NK-92 (cell line): ENCODE measurements around the gene VPS16.

ENCODE experiments used
- DNase-seq: peaks from one replicate; lab custom pipeline; 2025; ENCODE audit not compliant: unreplicated experiment; lab: John Stamatoyannopoulos, UW

VPS16 gene

GRCh38 chr20:2867081-2867864, 26.7 kb downstream of the VPS16 start:
- DNase-seq, result no peak

- DNase-seq, result no peak
Observed at GRCh38 chr20:2869381-2869780, 28.8 kb downstream of the VPS16 start.

- DNase-seq, result no peak
Observed at GRCh38 chr20:2871111-2871465, 30.5 kb downstream of the VPS16 start.

GRCh38 chr20:2871661-2872458, 31.3 kb downstream of the VPS16 start:
- DNase-seq, result no peak

- no peak for DNase-seq
Observed at GRCh38 chr20:2872459-2873009, 32.0 kb downstream of the VPS16 start.

- DNase-seq, result no peak
Observed at GRCh38 chr20:2873010-2873746, 32.6 kb downstream of the VPS16 start, which contains the start of gene PTPRA. Gene PTPRA (plus strand): TSS chr20:2873481. CDS start chr20:2964278, 90,797 bp downstream.

- no peak for DNase-seq
Observed at GRCh38 chr20:2873747-2874041, 33.1 kb downstream of the VPS16 start.

GRCh38 chr20:2874456-2874855, 33.9 kb downstream of the VPS16 start:
- DNase-seq, result no peak

GRCh38 chr20:2875690-2876203, 35.2 kb downstream of the VPS16 start:
- no peak for DNase-seq

GRCh38 chr20:2878515-2878914, 38.0 kb downstream of the VPS16 start:
- DNase-seq, result no peak

- no peak for DNase-seq
Observed at GRCh38 chr20:2879146-2879545, 38.6 kb downstream of the VPS16 start.

GRCh38 chr20:2880650-2881049, 40.1 kb downstream of the VPS16 start:
- DNase-seq, result no peak

GRCh38 chr20:2883726-2884637, 43.4 kb downstream of the VPS16 start:
- no peak for DNase-seq

- DNase-seq, result no peak
Observed at GRCh38 chr20:2887715-2888114, 47.2 kb downstream of the VPS16 start.

- DNase-seq, result no peak
Observed at GRCh38 chr20:2888224-2888955, 47.8 kb downstream of the VPS16 start.

GRCh38 chr20:2889209-2889608, 48.7 kb downstream of the VPS16 start:
- no peak for DNase-seq

GRCh38 chr20:2889797-2890196, 49.3 kb downstream of the VPS16 start:
- DNase-seq, result no peak

- no peak for DNase-seq
Observed at GRCh38 chr20:2890742-2891141, 50.2 kb downstream of the VPS16 start.

GRCh38 chr20:2891343-2891742, 50.8 kb downstream of the VPS16 start:
- DNase-seq, result no peak

- DNase-seq, result no peak
Observed at GRCh38 chr20:2892376-2892775, 51.8 kb downstream of the VPS16 start.
